Pancreas (tissue), 10 donors: Measurements from ENCODE around the gene BARX1. TPM values are rescaled to one million over a fixed set of nuclear protein-coding genes. Genes with fewer than 3 reads are reported as not detected.
"Not testable (repeated sequence)": the region's sequence is repeated elsewhere in the genome, so short reads cannot be mapped to it uniquely, and the experiment has no call there.

ENCODE experiments used
- ATAC-seq, 4 donors: fragments of 200-7000 bp; cut with Tn5 transposase; one replicate each; pipeline versions ENCODE4 v1.8.0 to v1.9.1; 2020; ENCODE audit warnings: mild to moderate bottlenecking in 4 of 4, moderate library complexity in 4 of 4
- DNase-seq, 6 donors: peaks; one replicate each; pipeline ENCODE4 v3.0.0-alpha.2; 2020
- FAIRE-seq: peaks from 2 replicates; lab custom pipeline; 2012; peaks lifted over from hg19 to GRCh38; lab: Jason Lieb, UNC
- H3K27ac ChIP-seq, 4 donors: fragments of 200-600 bp; sonication (generic); 1 replicate in 3 of 4; 2 replicates in 1 of 4; pipeline versions ENCODE4 v1.5.0 to v1.8.0; 2020
- H3K27me3 ChIP-seq, 4 donors: fragments of 200-600 bp; one replicate each; pipeline ENCODE4 v1.8.0; 2021
- H3K36me3 ChIP-seq, 3 donors: fragments of 200-600 bp; sonication (generic) in 1 of 3; one replicate each; pipeline versions ENCODE4 v1.5.0 to v1.8.0; 2020 to 2021
- H3K4me1 ChIP-seq, 3 donors: fragments of 200-600 bp; one replicate each; pipeline ENCODE4 v1.8.0; 2021
- H3K4me3 ChIP-seq, 4 donors: fragments of 200-600 bp; sonication (generic) in 2 of 4; one replicate each; pipeline versions ENCODE4 v1.5.0 to v1.8.0; 2020 to 2021
- H3K9me3 ChIP-seq, 4 donors: fragments of 200-600 bp; one replicate each; pipeline ENCODE4 v1.8.0; 2021
- CTCF ChIP-seq, 4 donors: fragments of 200-600 bp; sonication (generic) in 3 of 4; IDR thresholded peaks; one replicate each; pipeline versions ENCODE4 v1.5.0 to v1.8.0; 2021; ENCODE audit warnings: antibody characterized with exemption in 4 of 4
- WGBS, 2 donors: extraction: QIAGEN DNeasy Blood & Tissue Kit; methylation state at CpG; one replicate each; pipeline ENCODE4 v1.1.7; 2013; 5-methylcytosine and 5-hydroxymethylcytosine counted together
- intact Hi-C, 3 donors: fragments of 100-400 bp; cut with DNase I; formaldehyde crosslinking; loops; one replicate each; pipeline versions ENCODE4 v1.11.1 to v1.14.2; 2022
- polyA plus RNA-seq, 2 donors: library from polyadenylated mRNA; stranded (reverse); fragments of 200-250 nt; gene quantifications; one replicate each; pipeline ENCODE4 v1.2.3, GENCODE V29; 2013
- total RNA-seq, 6 donors: library from RNA; stranded (reverse); fragmentation: NEBNext Ultra II Directional in 4 of 6; extraction: Animal tissue kit (Norgen Biotek cat#: 25700) in 4 of 6; gene quantifications; one replicate each; pipeline versions ENCODE4 v1.2.1 to v1.2.4, GENCODE V29; 2021 to 2023
- donor health status: healthy with polysubstance abuse.
- donor health status: DM: no; HTN: no; CAD: no; lungs with moderate emphysema.
- donor health status: DM: no; HTN: no; CAD: no.
- donor health status: control.
- donor health status: control.
- donor health status: Bipolar disorder and iron deficiency.
- donor health status: DM: yes; HTN: yes; CAD: no.
- donor health status: DM: no; HTN: no; CAD: no.
- donor health status: DM: no; HTN: no; CAD: no.
- donor health status: DM: yes; HTN: yes; CAD: no.

BARX1 gene
- total and polyA plus RNA-seq, 8 donors: 0.19 to 3.7 (median 1.1) TPM; not detected in 3

- FAIRE-seq: no peak
- WGBS, 2 donors: 66 to 70% methylated on average over 7 of the region's 7 CpGs
Observed at GRCh38 chr9:93942161-93942560, 13.0 kb downstream of the BARX1 start.

GRCh38 chr9:93941493-93941892, 13.7 kb downstream of the BARX1 start:
- H3K4me3 ChIP-seq: no peak overlapping the region
- FAIRE-seq (no peak), ATAC-seq (no peak), DNase-seq (no peak)
- H3K27me3 ChIP-seq: no peaks in the 10 kb centered on the region
- no peak for TF ChIP-seq CTCF (IDR thresholded peaks at IDR 0.05)
- no peak overlapping the region for H3K27ac ChIP-seq
- no peaks in the 10 kb centered on the region for H3K36me3 ChIP-seq
- intact Hi-C loops: no loop called here
- H3K4me1 ChIP-seq: peaks cover 0 to 2% (median 0%) of the 10 kb centered on the region in 3 donors
- no peaks in the 10 kb centered on the region for H3K9me3 ChIP-seq
- 57 to 64% methylated on average over 2 of the region's 2 CpGs for WGBS, 2 donors

More at GRCh38 chr9:93942161-93942560, 13.0 kb downstream of the BARX1 start:
- DNase-seq (no peak), ATAC-seq (no peak)
- Histone ChIP-seq H3K27me3 (no peaks in the 10 kb centered on the region), H3K4me3 (no peak overlapping the region), H3K4me1 (peaks cover 0 to 2% (median 0%) of the 10 kb centered on the region in 3 donors), H3K9me3 (no peaks in the 10 kb centered on the region), H3K36me3 (no peaks in the 10 kb centered on the region), H3K27ac (no peak overlapping the region)
- TF ChIP-seq CTCF (IDR thresholded peaks at IDR 0.05): no peak
- intact Hi-C loops: no loop called here

GRCh38 chr9:93940951-93941350, 14.2 kb downstream of the BARX1 start:
- WGBS, 2 donors: 86 to 91% methylated on average over 8 of the region's 8 CpGs
- no peaks in the 10 kb centered on the region for H3K9me3 ChIP-seq
- no peaks in the 10 kb centered on the region for H3K36me3 ChIP-seq
- H3K4me3 ChIP-seq: no peak overlapping the region
- DNase-seq (peak in 1 of 6 donors; percentile 27), FAIRE-seq (no peak), ATAC-seq (no peak)
- peaks cover 0 to 2% (median 0%) of the 10 kb centered on the region in 3 donors for H3K4me1 ChIP-seq
- intact Hi-C loops: no loop called here
- no peak for TF ChIP-seq CTCF (IDR thresholded peaks at IDR 0.05)
- no peak overlapping the region for H3K27ac ChIP-seq
- no peaks in the 10 kb centered on the region for H3K27me3 ChIP-seq

GRCh38 chr9:93939589-93939988, 15.6 kb downstream of the BARX1 start:
- H3K4me1 ChIP-seq, H3K9me3 ChIP-seq, intact Hi-C loops, FAIRE-seq, H3K27me3 ChIP-seq, DNase-seq, H3K36me3 ChIP-seq, H3K27ac ChIP-seq, ATAC-seq, H3K4me3 ChIP-seq: not testable (repeated sequence)
- WGBS, 2 donors: 84 to 88% methylated on average over 7 of the region's 7 CpGs

GRCh38 chr9:93937193-93937592, 18.0 kb downstream of the BARX1 start:
- Histone ChIP-seq H3K27me3 (no peaks in the 10 kb centered on the region), H3K4me1 (no peaks in the 10 kb centered on the region), H3K27ac (no peak overlapping the region), H3K9me3 (no peaks in the 10 kb centered on the region), H3K36me3 (no peaks in the 10 kb centered on the region), H3K4me3 (no peak overlapping the region)
- DNase-seq (no peak), ATAC-seq (no peak), FAIRE-seq (no peak)
- TF ChIP-seq CTCF (IDR thresholded peaks at IDR 0.05): no peak
- intact Hi-C loops: no loop called here
- 38% methylated on average over 1 of the region's 1 CpG for WGBS, 2 donors
